GM19395 (cell line): Measurements from ENCODE around the gene MGLL.

ENCODE experiments used
- ATAC-seq: cut with Tn5 transposase; IDR thresholded peaks from one replicate; pipeline ENCODE4 v1.9.1; 2021; ENCODE audit warnings: mild to moderate bottlenecking, moderate library complexity; ENCODE audit not compliant: unreplicated experiment

MGLL gene

GRCh38 chr3:127790882-127791183, 31.5 kb downstream of the MGLL start:
- peak; percentile 42 for ATAC-seq

DNA sequence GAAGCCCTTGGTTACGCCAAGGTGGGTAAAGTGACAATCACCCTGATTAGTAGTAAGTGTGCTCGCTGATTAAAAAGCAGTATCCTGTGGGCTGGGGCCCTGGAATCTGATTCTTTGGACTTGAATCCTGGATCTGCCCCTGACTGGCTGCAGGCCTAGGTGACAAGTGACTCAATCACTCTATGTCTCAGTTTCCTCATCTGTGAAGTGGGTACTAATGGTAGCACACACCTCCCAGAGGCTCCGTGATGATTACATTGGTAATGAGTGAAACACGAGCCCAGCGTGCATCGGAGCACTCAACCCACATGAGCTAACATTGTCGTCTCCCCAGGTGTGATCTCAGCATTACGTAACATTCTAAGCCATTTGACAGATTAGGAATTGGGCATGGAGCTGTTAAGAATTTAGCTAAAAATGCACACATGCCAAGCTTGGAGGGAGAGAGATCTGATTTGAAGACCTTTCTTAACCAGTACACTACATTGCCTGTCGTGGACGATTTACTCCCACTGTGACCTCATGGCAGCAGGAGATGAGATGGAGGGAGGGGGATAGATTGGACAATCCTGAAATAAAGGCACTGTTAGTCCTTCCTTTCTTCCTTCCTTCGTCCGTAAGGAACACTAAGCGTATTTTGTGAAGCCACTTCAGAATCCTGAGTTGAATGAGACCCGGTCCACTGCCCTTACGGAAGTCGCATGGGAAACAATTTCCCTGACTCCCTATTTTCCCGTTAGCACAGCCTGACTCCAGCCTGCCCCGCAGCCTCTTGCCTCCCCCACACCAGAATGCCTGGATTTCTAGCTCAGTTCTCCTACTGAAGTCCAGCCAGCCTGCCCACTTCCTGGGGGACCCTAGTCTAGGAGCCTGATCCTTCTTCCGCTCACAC, 32.1 kb downstream of the MGLL start:
- no peak for ATAC-seq

GRCh38 chr3:127789051-127789450, 33.3 kb downstream of the MGLL start:
- no peak for ATAC-seq

DNA sequence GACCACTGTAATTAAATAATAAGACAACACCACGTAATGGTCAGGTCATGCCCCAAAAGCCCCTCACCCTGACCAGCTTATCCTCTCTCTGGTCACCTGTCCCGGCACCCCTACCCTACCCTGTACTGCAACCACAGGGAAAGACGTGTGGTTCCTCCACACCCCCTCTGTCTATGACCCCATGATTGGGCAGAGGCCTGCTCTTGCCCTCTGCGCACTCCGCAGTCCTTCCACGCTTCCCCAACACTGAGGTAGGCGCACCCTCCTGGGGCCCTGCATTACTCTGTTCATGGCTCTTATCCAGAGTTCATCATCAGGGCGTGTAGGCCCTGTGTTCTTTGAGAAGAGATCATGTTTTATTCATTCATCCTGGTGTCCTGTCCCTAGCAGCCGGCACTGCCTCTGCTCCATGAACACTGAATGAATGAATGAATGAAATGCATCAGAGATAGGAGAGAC, 33.8 kb downstream of the MGLL start:
- ATAC-seq = no peak

- ATAC-seq = no peak
Measured at GRCh38 chr3:127787571-127788365, 34.5 kb downstream of the MGLL start.

GRCh38 chr3:127787071-127787490, 35.2 kb downstream of the MGLL start:
- ATAC-seq = no peak

GRCh38 chr3:127786353-127787070, 35.8 kb downstream of the MGLL start:
- ATAC-seq = no peak

GRCh38 chr3:127785711-127786265, 36.5 kb downstream of the MGLL start:
- no peak for ATAC-seq

- ATAC-seq = no peak
Measured at GRCh38 chr3:127784865-127785710, 37.2 kb downstream of the MGLL start.

- ATAC-seq = no peak
Measured at GRCh38 chr3:127784283-127784682, 38.0 kb downstream of the MGLL start.

DNA sequence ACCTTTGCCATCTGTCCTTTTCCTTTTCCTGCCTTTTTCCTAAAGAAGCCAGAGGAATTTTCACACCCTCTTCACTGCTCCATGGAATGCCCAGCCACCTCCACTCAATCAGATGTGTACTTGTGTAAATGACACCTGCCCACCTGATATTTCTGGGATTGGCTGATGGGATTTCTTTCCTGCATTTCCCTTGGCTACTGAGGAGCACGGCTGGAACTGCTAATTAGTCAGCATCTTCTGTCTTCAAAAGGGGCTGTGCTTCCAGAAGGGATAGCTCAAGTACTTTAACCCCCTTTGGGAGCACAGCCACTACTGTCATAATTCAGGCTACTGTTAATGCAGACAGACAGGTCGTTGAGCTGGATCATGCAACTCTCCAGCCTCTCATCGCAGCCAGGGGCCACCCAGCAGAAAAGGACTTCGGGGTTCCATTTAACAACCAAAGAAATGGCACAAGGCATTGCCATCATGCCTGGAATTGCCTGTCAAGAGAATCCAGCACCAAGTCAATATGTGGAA, 38.6 kb downstream of the MGLL start:
- no peak for ATAC-seq

DNA sequence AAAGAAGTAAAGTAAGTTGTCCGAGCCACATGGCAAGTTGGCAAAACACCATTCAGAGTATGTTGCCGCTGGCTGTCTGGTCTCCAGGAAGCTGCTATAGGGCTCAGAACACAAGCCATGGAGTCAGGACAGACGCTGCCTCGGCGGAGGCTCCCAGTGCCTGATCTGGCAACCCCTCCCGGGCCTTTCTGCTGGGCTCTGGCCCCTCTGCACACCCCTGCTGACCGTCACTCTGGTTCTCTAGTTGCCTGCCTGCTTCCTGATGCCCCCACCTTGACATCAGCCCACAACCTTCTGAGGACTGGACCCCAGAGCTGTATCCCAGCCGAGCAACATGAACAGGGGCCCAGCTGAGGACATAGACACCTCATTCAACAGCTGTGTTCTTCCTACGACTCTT, 39.1 kb downstream of the MGLL start:
- ATAC-seq = no peak

DNA sequence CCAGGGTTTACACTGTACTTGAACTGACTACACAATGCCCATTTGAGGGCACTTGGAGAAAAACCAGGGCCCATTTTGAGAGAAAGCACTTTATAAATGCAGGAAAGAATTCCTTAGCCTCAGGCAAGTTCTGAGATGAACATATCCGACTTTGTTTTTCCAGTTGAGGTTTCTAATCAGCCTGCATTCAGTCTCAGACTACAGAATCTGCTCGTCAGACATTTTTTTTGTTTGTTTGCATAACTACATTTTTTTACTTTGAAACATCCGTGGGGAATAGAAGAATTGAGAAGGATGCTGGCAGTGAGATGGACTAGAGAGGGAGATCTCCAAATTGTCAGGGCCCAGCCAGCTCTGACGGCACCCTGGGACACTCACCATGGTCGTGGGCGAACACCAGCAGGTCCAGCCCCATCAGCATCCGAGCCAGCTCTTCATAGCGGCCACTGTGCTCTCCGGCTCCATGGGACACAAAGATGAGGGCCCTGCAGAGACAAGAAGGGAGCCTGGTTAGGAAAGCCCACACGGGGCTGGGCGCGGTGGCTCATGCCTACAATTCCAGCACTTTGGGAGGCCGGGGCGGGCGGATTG, 40.8 kb downstream of the MGLL start:
- ATAC-seq = no peak

GRCh38 chr3:127780536-127781400, 41.5 kb downstream of the MGLL start:
- ATAC-seq = no peak

GRCh38 chr3:127779747-127780146, 42.6 kb downstream of the MGLL start:
- peak; percentile 51 for ATAC-seq

DNA sequence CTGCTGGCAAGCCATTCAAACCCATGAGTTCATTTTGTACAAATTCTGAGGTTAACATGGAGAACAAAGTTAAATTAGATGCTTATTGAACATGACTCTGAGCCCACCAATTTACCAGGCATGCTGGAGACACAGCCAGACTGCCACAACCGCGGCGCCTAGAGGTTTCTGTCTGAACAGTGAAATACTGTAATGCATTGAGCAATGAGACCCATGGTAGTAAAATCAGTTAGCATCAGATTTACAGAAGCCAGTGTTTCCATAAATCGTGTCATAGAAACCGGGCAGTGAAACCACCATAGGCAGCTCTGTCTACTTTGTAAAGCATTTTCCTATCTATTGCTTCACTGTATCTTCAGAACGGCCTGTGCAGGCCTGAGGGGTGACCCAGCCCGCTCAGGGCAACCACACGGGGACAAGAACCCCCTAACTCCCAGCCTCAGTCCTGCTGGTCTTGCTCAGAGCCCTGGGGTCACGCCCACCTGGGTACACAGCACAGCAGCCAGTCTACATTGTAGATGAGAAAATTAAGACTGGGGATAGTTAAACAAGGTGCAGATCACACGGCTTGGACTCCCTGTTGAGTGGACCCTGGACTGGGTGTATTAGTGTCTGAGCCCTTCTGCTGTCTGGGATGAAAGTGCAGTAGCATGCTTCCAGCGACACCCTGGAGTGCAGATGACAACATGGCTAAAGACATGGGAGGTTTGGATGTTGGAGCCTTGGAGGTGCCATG, 44.2 kb downstream of the MGLL start:
- ATAC-seq = no peak

DNA sequence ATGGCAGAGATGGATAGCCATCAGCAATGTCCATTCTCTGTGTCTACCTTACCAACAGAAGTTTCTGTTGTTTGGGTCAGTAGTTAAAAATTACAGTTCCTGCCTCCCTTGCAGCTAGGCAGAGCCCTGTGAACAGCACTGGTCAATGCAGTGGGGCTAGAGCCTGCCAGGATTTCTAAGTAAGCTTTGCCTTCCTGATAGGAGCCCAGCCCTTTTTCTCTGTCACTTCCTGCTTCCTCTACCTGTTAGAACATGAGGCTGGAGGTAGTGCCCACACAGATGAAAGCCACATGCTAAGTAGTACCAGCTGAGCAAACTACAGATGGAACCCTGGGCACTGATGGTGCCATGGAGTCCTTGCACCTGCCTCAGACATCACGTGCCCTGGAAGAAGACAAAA, 45.0 kb downstream of the MGLL start:
- ATAC-seq = no peak

DNA sequence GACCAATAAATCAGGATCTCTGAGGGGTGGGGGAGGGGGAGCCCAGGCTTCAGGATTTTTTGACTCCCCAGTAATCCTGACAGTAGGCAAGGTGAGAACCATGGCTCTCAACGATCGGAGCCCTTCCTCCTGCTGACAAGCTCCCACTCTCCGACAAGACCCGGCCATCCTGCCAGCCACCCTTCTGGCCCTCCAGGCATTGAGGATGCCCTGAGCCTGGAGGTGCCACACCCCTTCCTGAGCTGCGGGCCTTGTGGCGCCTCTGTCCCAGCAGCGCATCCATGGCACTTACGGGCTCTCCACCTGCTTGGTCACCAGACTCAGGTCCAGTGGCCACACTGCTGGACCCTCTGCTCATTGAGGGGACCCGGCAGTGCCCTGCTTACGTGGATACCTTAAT, 46.0 kb downstream of the MGLL start:
- ATAC-seq = no peak
